IMR-90 (cell line): ENCODE results near the gene WDR62. TPM values are rescaled to one million over a fixed set of nuclear protein-coding genes. Genes with fewer than 3 reads are reported as not detected.

ENCODE experiments used
- ATAC-seq: fragments of 200-7000 bp; cut with Tn5 transposase; 2 replicates; pipeline ENCODE4 v1.9.1; 2020; ENCODE audit warnings: low read depth, mild to moderate bottlenecking, moderate library complexity
- BruUV-seq: library from RNA; stranded (reverse); fragments of 400-500 nt; replicated peaks from 2 replicates; lab custom pipeline; 2021; lab: Mats Ljungman, UMichigan
- CTCF ChIA-PET: fragments of 300-600 bp; formaldehyde crosslinking; extraction: SDS; loops from one replicate; lab custom pipeline; 2021; ENCODE audit warnings: antibody characterized with exemption; lab: Yijun Ruan, JAX
- POLR2A ChIA-PET: fragments of 300-600 bp; sonication (Branson Sonifier 250); formaldehyde crosslinking; loops from one replicate; lab custom pipeline; 2022; ENCODE audit warnings: antibody characterized with exemption; ENCODE audit not compliant: unreplicated experiment; lab: Charles Lee
- DNase-seq: peaks from one replicate; pipeline ENCODE4 v3.0.0; 2013
- H2AFZ ChIP-seq: replicated peaks from 2 replicates; pipeline ENCODE3; 2013; ENCODE audit warnings: low read length, mild to moderate bottlenecking; ENCODE audit not compliant: poor library complexity
- H2AK5ac ChIP-seq: 2 replicates; pipeline ENCODE4 v1.6.1; 2013; ENCODE audit warnings: low read depth, low read length, inconsistent platforms
- H2AK9ac ChIP-seq: replicated peaks from 2 replicates; pipeline ENCODE3; 2013; ENCODE audit warnings: mild to moderate bottlenecking, low read depth, low read length, moderate library complexity; ENCODE audit not compliant: poor library complexity
- H2BK120ac ChIP-seq: 2 replicates; pipeline ENCODE4 v1.6.1; 2013; ENCODE audit warnings: low read depth, low read length, inconsistent platforms
- H2BK15ac ChIP-seq: 3 replicates; pipeline ENCODE4 v1.6.1; 2013; ENCODE audit warnings: low read depth, low read length, inconsistent platforms
- H2BK20ac ChIP-seq: 2 replicates; pipeline ENCODE4 v1.6.1; 2013; ENCODE audit warnings: low read depth, mild to moderate bottlenecking, inconsistent platforms, low read length, moderate library complexity
- H2BK5ac ChIP-seq: 2 replicates; pipeline ENCODE4 v1.6.1; 2013; ENCODE audit warnings: mild to moderate bottlenecking, low read depth, low read length, inconsistent platforms; ENCODE audit not compliant: poor library complexity, severe bottlenecking
- H3K14ac ChIP-seq: replicated peaks from 2 replicates; pipeline ENCODE4 v1.6.1; 2013; ENCODE audit warnings: low read depth, low read length, inconsistent platforms
- H3K18ac ChIP-seq: 2 replicates; pipeline ENCODE4 v1.6.1; 2013; ENCODE audit warnings: low read depth, low read length, control low read depth
- H3K23ac ChIP-seq: 2 replicates; pipeline ENCODE4 v1.6.1; 2013; ENCODE audit warnings: low read depth, low read length, inconsistent platforms
- H3K27ac ChIP-seq: 2 replicates; pipeline ENCODE4 v1.5.1; 2013; ENCODE audit warnings: mild to moderate bottlenecking, control low read depth, low read length; ENCODE audit not compliant: insufficient read depth
- H3K27me3 ChIP-seq: 2 replicates; pipeline ENCODE4 v1.6.1; 2013; ENCODE audit warnings: low read length; ENCODE audit not compliant: control insufficient read depth, insufficient read depth
- H3K36me3 ChIP-seq: 2 replicates; pipeline ENCODE4 v1.6.1; 2013; ENCODE audit warnings: low read length, mixed read lengths; ENCODE audit not compliant: control insufficient read depth, insufficient read depth
- H3K4ac ChIP-seq: 2 replicates; pipeline ENCODE4 v1.6.1; 2013; ENCODE audit warnings: low read depth, low read length, inconsistent platforms
- H3K4me1 ChIP-seq: 2 replicates; pipeline ENCODE4 v1.6.1; 2013; ENCODE audit warnings: low read length, mixed read lengths; ENCODE audit not compliant: control insufficient read depth, insufficient read depth
- H3K4me2 ChIP-seq: 2 replicates; pipeline ENCODE4 v1.6.1; 2013; ENCODE audit warnings: low read depth, mild to moderate bottlenecking, control low read depth, low read length, moderate library complexity
- H3K4me3 ChIP-seq: 2 replicates; pipeline ENCODE4 v1.5.1; 2013; ENCODE audit warnings: low read depth, mild to moderate bottlenecking, control low read depth, low read length, moderate library complexity; ENCODE audit not compliant: insufficient read depth
- H3K56ac ChIP-seq: 2 replicates; pipeline ENCODE4 v1.6.1; 2013; ENCODE audit warnings: low read length, inconsistent platforms; ENCODE audit not compliant: insufficient read depth; ENCODE audit errors: extremely low read depth
- H3K79me1 ChIP-seq, 2 experiments: 2 replicates each; pipeline ENCODE4 v1.6.1; 2013; ENCODE audit warnings: low read length in 2 of 2, inconsistent platforms in 1 of 2, low read depth in 1 of 2
- H3K9ac ChIP-seq: 2 replicates; pipeline ENCODE4 v1.6.1; 2013; ENCODE audit warnings: low read depth, low read length, control low read depth
- H3K9me1 ChIP-seq: 2 replicates; pipeline ENCODE4 v1.6.1; 2013; ENCODE audit warnings: low read length, inconsistent platforms; ENCODE audit not compliant: insufficient read depth
- H3K9me3 ChIP-seq: 2 replicates; pipeline ENCODE4 v1.6.1; 2013; ENCODE audit warnings: low read length; ENCODE audit not compliant: control insufficient read depth, insufficient read depth
- H4K20me1 ChIP-seq: 2 replicates; pipeline ENCODE4 v1.6.1; 2013; ENCODE audit warnings: low read length, inconsistent platforms; ENCODE audit not compliant: insufficient read depth
- H4K5ac ChIP-seq: 2 replicates; pipeline ENCODE4 v1.6.1; 2013; ENCODE audit warnings: mild to moderate bottlenecking, low read depth, low read length, control low read depth
- H4K8ac ChIP-seq, 2 experiments: 2 replicates each; pipeline ENCODE4 v1.6.1; 2013; ENCODE audit warnings: low read depth in 2 of 2, low read length in 2 of 2, control low read depth in 1 of 2, inconsistent platforms in 1 of 2
- H4K91ac ChIP-seq: 2 replicates; pipeline ENCODE4 v1.6.1; 2013; ENCODE audit warnings: low read depth, low read length, inconsistent platforms; ENCODE audit not compliant: insufficient read depth
- BHLHE40 ChIP-seq: fragments of 150-350 bp; IDR thresholded peaks from 2 replicates; pipeline ENCODE4 v1.6.1; 2016; ENCODE audit warnings: mild to moderate bottlenecking, low read depth, low read length
- CEBPB ChIP-seq: IDR thresholded peaks from 2 replicates; pipeline ENCODE4 v1.6.1; 2012; ENCODE audit warnings: low read depth, low read length, improper control_type of control experiment
- CHD1 ChIP-seq: IDR thresholded peaks from 2 replicates; pipeline ENCODE4 v1.6.1; 2012; ENCODE audit warnings: low read depth, low read length, improper control_type of control experiment
- FOS ChIP-seq: fragments of 150-350 bp; IDR thresholded peaks from 2 replicates; pipeline ENCODE4 v1.6.1; 2016; ENCODE audit warnings: low read depth, low read length
- MAFK ChIP-seq: IDR thresholded peaks from 2 replicates; pipeline ENCODE4 v1.6.1; 2012; ENCODE audit warnings: low read depth, low read length, improper control_type of control experiment
- MAZ ChIP-seq: IDR thresholded peaks from 2 replicates; pipeline ENCODE4 v1.6.1; 2012; ENCODE audit warnings: low read depth, mild to moderate bottlenecking, low read length, improper control_type of control experiment, moderate library complexity, borderline replicate concordance
- MXI1 ChIP-seq: IDR thresholded peaks from 2 replicates; pipeline ENCODE4 v1.6.1; 2012; ENCODE audit warnings: low read depth, mild to moderate bottlenecking, low read length, moderate library complexity, borderline replicate concordance
- NFE2L2 ChIP-seq: fragments of 150-350 bp; IDR thresholded peaks from 2 replicates; pipeline ENCODE4 v1.6.1; 2016; ENCODE audit warnings: low read depth, mild to moderate bottlenecking, low read length
- POLR2A ChIP-seq: IDR thresholded peaks from 2 replicates; pipeline ENCODE4 v1.6.1; 2012; ENCODE audit warnings: mild to moderate bottlenecking, low read depth, low read length
- RAD21 ChIP-seq: IDR thresholded peaks from 2 replicates; pipeline ENCODE4 v1.6.1; 2012; ENCODE audit warnings: low read length, improper control_type of control experiment
- RCOR1 ChIP-seq: IDR thresholded peaks from 2 replicates; pipeline ENCODE4 v1.6.1; 2012; ENCODE audit warnings: mild to moderate bottlenecking, low read length, improper control_type of control experiment; ENCODE audit not compliant: insufficient replicate concordance
- RFX5 ChIP-seq: IDR thresholded peaks from 2 replicates; pipeline ENCODE4 v1.8.0; 2012; ENCODE audit warnings: low read depth, mild to moderate bottlenecking, low read length, moderate library complexity
- SMC3 ChIP-seq: fragments of 150-350 bp; IDR thresholded peaks from 2 replicates; pipeline ENCODE4 v1.6.1; 2016; ENCODE audit warnings: low read depth, mild to moderate bottlenecking, antibody characterized with exemption, low read length, moderate library complexity
- WGBS, 2 experiments: methylation state at CpG; one replicate each; pipeline versions ENCODE4 v1.1.5 to v1.1.7; 2013; ENCODE audit warnings: missing lambda C conversion rate in 2 of 2; ENCODE audit not compliant: insufficient read length in 1 of 2; ENCODE audit errors: extremely low coverage in 2 of 2; 5-methylcytosine and 5-hydroxymethylcytosine counted together
- dilution Hi-C: fragments of 300-500 bp; cut with HindIII; formaldehyde crosslinking; loops from one replicate; pipeline ENCODE4 v1.14.3; 2018; ENCODE audit warnings: low sequenced_read_pairs; ENCODE audit not compliant: unreplicated experiment
- in situ Hi-C: fragments of 300-500 bp; cut with MboI; formaldehyde crosslinking; loops from 3 replicates; pipeline ENCODE4 v1.14.3; 2019; ENCODE audit warnings: low sequenced_read_pairs, inconsistent platforms, mixed read lengths
- intact Hi-C: fragments of 100-400 bp; cut with micrococcal nuclease; formaldehyde crosslinking; loops from 2 replicates; pipeline ENCODE4 v1.10.0; 2022
- polyA plus RNA-seq, 3 experiments: library from polyadenylated mRNA; depleted of rRNA; stranded (reverse); fragments of >200 nt; gene quantifications; 2 replicates each; pipeline ENCODE4 v1.2.3, GENCODE V29; 2012; ENCODE audit warnings: low replicate concordance in 1 of 3
- total RNA-seq: library from RNA; depleted of rRNA; stranded (reverse); fragments of >200 nt; gene quantifications from 2 replicates; pipeline ENCODE4 v1.2.3, GENCODE V29; 2012
- TF ChIP-seq, protein P1 (sequence below): fragments of 150-350 bp; IDR thresholded peaks from 2 replicates; pipeline ENCODE4 v1.6.1; 2016; ENCODE audit warnings: low read depth, mild to moderate bottlenecking, low read length, moderate library complexity, borderline replicate concordance
- TF ChIP-seq, protein P2 (sequence below): fragments of 150-350 bp; IDR thresholded peaks from 2 replicates; pipeline ENCODE4 v1.6.1; 2017; ENCODE audit warnings: mild to moderate bottlenecking, antibody characterized with exemption, low read length, low read depth
- TF ChIP-seq, protein P3 (sequence below): conservative IDR thresholded peaks from 2 replicates; pipeline ENCODE4 v1.5.1; 2012; ENCODE audit warnings: mild to moderate bottlenecking, low read depth, low read length, improper control_type of control experiment

WDR62 gene
- total and polyA plus RNA-seq, 2 of the 4 experiments (the other 2 are of a cell fraction): 4.5 to 7.0 TPM

DNA sequence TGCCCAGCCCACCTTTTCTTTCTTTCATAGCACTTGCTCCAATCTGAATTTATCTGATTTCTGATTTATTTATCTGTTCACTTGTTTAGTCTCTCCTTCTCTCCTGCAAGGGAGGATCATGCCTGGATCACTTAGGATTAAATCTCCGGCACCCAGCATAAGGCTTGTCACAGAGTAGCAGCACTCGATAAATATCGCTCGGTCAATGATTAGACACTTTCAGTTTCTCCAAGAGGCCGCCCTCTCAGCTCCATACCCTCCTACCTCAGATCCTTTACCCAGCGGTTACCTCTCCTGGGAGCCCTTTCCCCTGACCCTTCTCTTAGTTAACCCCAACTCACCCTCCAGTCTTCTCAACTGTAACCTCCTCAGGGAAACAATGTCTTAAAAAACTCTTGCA is 23.4 kb upstream of the WDR62 start:
- intact Hi-C loops: no loop called here
- Histone ChIP-seq H3K27me3 (no peaks in the 10 kb centered on the region), H2BK120ac (no peak overlapping the region), H2BK20ac (no peak overlapping the region), H3K14ac (no peak overlapping the region), H4K91ac (no peak overlapping the region), H2AK5ac (no peak overlapping the region), H3K4me1 (peaks cover 5% of the 10 kb centered on the region; the same call in 1 of the 2 replicates), H3K23ac (no peak overlapping the region), H3K56ac (no peak overlapping the region), H4K5ac (no peak overlapping the region), H2BK15ac (no peak overlapping the region), H3K9ac (no peak overlapping the region), H3K4ac (no peak overlapping the region), H2BK5ac (no peak overlapping the region), H3K4me2 (no peak overlapping the region), H4K8ac (no peak overlapping the region), H2AFZ (no peak overlapping the region), H2AK9ac (no peak overlapping the region), H3K9me3 (no peaks in the 10 kb centered on the region), H3K79me1 (peaks cover 0 to 28% of the 10 kb centered on the region in 2 experiments; a peak in 3 of 4 replicates), H3K18ac (no peak overlapping the region), H3K4me3 (no peak overlapping the region), H3K9me1 (0 out of 2 replicates have a peak, but pooled peaks cover 6% of the 10 kb centered on the region), H4K20me1 (no peaks in the 10 kb centered on the region; the same call in 1 of the 2 replicates), H3K36me3 (peaks cover 27% of the 10 kb centered on the region), H3K27ac (no peak overlapping the region)
- CTCF ChIA-PET: no interaction called here
- no peak for DNase-seq
- dilution Hi-C loops: no loop called here
- TF ChIP-seq BHLHE40 (no peak), RCOR1 (no peak), MXI1 (no peak), RAD21 (no peak), NFE2L2 (no peak), CEBPB (no peak), RFX5 (no peak), MAZ (no peak), CHD1 (no peak), SMC3 (no peak), POLR2A (no peak), FOS (no peak), MAFK (no peak)
- TF ChIP-seq, protein P1, sequence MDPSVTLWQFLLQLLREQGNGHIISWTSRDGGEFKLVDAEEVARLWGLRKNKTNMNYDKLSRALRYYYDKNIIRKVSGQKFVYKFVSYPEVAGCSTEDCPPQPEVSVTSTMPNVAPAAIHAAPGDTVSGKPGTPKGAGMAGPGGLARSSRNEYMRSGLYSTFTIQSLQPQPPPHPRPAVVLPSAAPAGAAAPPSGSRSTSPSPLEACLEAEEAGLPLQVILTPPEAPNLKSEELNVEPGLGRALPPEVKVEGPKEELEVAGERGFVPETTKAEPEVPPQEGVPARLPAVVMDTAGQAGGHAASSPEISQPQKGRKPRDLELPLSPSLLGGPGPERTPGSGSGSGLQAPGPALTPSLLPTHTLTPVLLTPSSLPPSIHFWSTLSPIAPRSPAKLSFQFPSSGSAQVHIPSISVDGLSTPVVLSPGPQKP: no peak
- TF ChIP-seq, protein P2, sequence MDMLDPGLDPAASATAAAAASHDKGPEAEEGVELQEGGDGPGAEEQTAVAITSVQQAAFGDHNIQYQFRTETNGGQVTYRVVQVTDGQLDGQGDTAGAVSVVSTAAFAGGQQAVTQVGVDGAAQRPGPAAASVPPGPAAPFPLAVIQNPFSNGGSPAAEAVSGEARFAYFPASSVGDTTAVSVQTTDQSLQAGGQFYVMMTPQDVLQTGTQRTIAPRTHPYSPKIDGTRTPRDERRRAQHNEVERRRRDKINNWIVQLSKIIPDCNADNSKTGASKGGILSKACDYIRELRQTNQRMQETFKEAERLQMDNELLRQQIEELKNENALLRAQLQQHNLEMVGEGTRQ: no peak
- TF ChIP-seq, protein P3, sequence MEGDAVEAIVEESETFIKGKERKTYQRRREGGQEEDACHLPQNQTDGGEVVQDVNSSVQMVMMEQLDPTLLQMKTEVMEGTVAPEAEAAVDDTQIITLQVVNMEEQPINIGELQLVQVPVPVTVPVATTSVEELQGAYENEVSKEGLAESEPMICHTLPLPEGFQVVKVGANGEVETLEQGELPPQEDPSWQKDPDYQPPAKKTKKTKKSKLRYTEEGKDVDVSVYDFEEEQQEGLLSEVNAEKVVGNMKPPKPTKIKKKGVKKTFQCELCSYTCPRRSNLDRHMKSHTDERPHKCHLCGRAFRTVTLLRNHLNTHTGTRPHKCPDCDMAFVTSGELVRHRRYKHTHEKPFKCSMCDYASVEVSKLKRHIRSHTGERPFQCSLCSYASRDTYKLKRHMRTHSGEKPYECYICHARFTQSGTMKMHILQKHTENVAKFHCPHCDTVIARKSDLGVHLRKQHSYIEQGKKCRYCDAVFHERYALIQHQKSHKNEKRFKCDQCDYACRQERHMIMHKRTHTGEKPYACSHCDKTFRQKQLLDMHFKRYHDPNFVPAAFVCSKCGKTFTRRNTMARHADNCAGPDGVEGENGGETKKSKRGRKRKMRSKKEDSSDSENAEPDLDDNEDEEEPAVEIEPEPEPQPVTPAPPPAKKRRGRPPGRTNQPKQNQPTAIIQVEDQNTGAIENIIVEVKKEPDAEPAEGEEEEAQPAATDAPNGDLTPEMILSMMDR: no peak
- BruUV-seq: no TSS peak
- POLR2A ChIA-PET: no interaction called here
- 97% methylated on average over 4 of the region's 6 CpGs; no CpG with 5 or more reads in 1 of the 2 experiments for WGBS, 2 experiments
- in situ Hi-C loops: no loop called here
- no peak for ATAC-seq
